GM12891 (cell line): Measurements from ENCODE around the gene OTUD5.

ENCODE experiments used
- PAX5 ChIP-seq: IDR thresholded peaks from 2 replicates; pipeline ENCODE4 v1.6.1; 2011; ENCODE audit warnings: low read length, moderate library complexity, mild to moderate bottlenecking; ENCODE audit not compliant: insufficient read depth, severe bottlenecking
- POLR2A ChIP-seq: IDR thresholded peaks from 2 replicates; pipeline ENCODE4 v1.6.1; 2011; ENCODE audit warnings: low read depth, low read length, control low read depth
- POLR2AphosphoS5 ChIP-seq: IDR thresholded peaks from 2 replicates; pipeline ENCODE4 v1.6.1; 2011; ENCODE audit warnings: low read depth, low read length, control low read depth
- SPI1 ChIP-seq: IDR thresholded peaks from 2 replicates; pipeline ENCODE4 v1.6.1; 2011; ENCODE audit warnings: low read depth, low read length, control low read depth
- TAF1 ChIP-seq: IDR thresholded peaks from 2 replicates; pipeline ENCODE4 v1.6.1; 2011; ENCODE audit warnings: low read depth, low read length, control low read depth

GRCh38 chrX:48896611-48897011 is 60.8 kb downstream of the OTUD5 start:
- TF ChIP-seq TAF1 (no peak), POLR2AphosphoS5 (no peak), POLR2A (no peak), PAX5 (no peak), SPI1 (no peak)
